HepG2 (cell line): ENCODE data around the gene TBC1D10A. TPM values are rescaled to one million over a fixed set of nuclear protein-coding genes. Genes with fewer than 3 reads are reported as not detected.

Source experiments
- ATAC-seq: fragments of 200-7000 bp; cut with Tn5 transposase; 3 replicates; pipeline ENCODE4 v1.9.1; 2020; ENCODE audit warnings: mild to moderate bottlenecking, moderate library complexity
- BruUV-seq: library from RNA; stranded (reverse); fragments of 400-500 nt; replicated peaks from 2 replicates; lab custom pipeline; 2021; lab: Mats Ljungman, UMichigan
- CTCF ChIA-PET: fragments of 300-600 bp; formaldehyde crosslinking; extraction: SDS; loops from one replicate; lab custom pipeline; 2021; ENCODE audit warnings: low total read pairs, inconsistent platforms, low intra/inter-chr PET ratio; lab: Yijun Ruan, JAX
- POLR2A ChIA-PET: fragments of 350-600 bp; sonication (Branson Sonifier 250); formaldehyde crosslinking; loops from one replicate; lab custom pipeline; 2020; ENCODE audit warnings: antibody characterized with exemption, inconsistent platforms; lab: Yijun Ruan, JAX
- DNase-seq: peaks from one replicate; pipeline ENCODE4 v3.0.0-alpha.2; 2015; ENCODE audit warnings: low spot score
- FAIRE-seq: peaks from 3 replicates; lab custom pipeline; 2011; peaks lifted over from hg19 to GRCh38; lab: Jason Lieb, UNC
- H2AFZ ChIP-seq: one replicate; pipeline ENCODE4 v1.6.1; 2011; ENCODE audit warnings: low read length, inconsistent platforms
- H3K27ac ChIP-seq: fragments of 300-600 bp; 3 replicates; pipeline ENCODE4 v1.8.0; 2011; ENCODE audit warnings: mixed run types, mild to moderate bottlenecking, mixed read lengths, low read length, inconsistent platforms; ENCODE audit not compliant: insufficient read depth; ENCODE audit errors: extremely low read length
- H3K27me3 ChIP-seq, 2 experiments: fragments of 200-600 bp in 1 of 2; 2 replicates in 1 of 2; 3 replicates in 1 of 2; pipeline versions ENCODE4 v1.6.0 to v1.8.0; 2011; ENCODE audit warnings: low read length in 2 of 2, mild to moderate bottlenecking in 2 of 2, moderate library complexity in 2 of 2, inconsistent platforms in 1 of 2; ENCODE audit not compliant: insufficient read depth in 2 of 2, control insufficient read depth in 1 of 2
- H3K36me3 ChIP-seq, 2 experiments: fragments of 200-600 bp in 1 of 2; replicated peaks in 1 of 2; 2 replicates in 1 of 2; 3 replicates in 1 of 2; pipeline versions ENCODE4 v1.5.1 to v1.8.0; 2011; ENCODE audit warnings: low read length in 2 of 2, inconsistent platforms in 1 of 2; ENCODE audit not compliant: insufficient read depth in 2 of 2, control insufficient read depth in 1 of 2
- H3K4me1 ChIP-seq: 2 replicates; pipeline ENCODE4 v1.5.1; 2012; ENCODE audit warnings: low read length, inconsistent platforms; ENCODE audit not compliant: insufficient read depth
- H3K4me2 ChIP-seq: 2 replicates; pipeline ENCODE4 v1.6.0; 2011; ENCODE audit warnings: low read depth, low read length, inconsistent platforms
- H3K4me3 ChIP-seq, 3 experiments: fragments of 200-600 bp in 1 of 3; sonication (generic), shearing (Covaris generic) in 1 of 3; replicated peaks in 1 of 3; 2 replicates each; pipeline ENCODE4 v1.5.1; 2011 to 2016; ENCODE audit warnings: low read length in 3 of 3, inconsistent platforms in 2 of 3, low read depth in 2 of 3, mild to moderate bottlenecking in 2 of 3, control low read depth in 1 of 3, mixed read lengths in 1 of 3; ENCODE audit not compliant: insufficient read depth in 1 of 3
- H3K79me2 ChIP-seq: one replicate; pipeline ENCODE4 v1.6.1; 2011; ENCODE audit warnings: low read length, inconsistent platforms; ENCODE audit not compliant: insufficient read depth
- H3K9ac ChIP-seq: 2 replicates; pipeline ENCODE4 v1.6.0; 2011; ENCODE audit warnings: mild to moderate bottlenecking, low read depth, low read length, inconsistent platforms; ENCODE audit not compliant: insufficient read depth
- H3K9me3 ChIP-seq: 2 replicates; pipeline ENCODE4 v1.5.1; 2012; ENCODE audit warnings: mild to moderate bottlenecking, low read length
- H4K20me1 ChIP-seq: 2 replicates; pipeline ENCODE4 v1.6.0; 2011; ENCODE audit warnings: inconsistent platforms, mild to moderate bottlenecking, low read length, moderate library complexity; ENCODE audit not compliant: insufficient read depth
- ATF5 ChIP-seq: sonication (generic); formaldehyde crosslinking; IDR thresholded peaks from 2 replicates; pipeline ENCODE4 v1.4.0; 2020; ENCODE audit warnings: mild to moderate bottlenecking, low read depth, missing genetic modification reagents
- BATF2 ChIP-seq: sonication (generic); formaldehyde crosslinking; IDR thresholded peaks from 2 replicates; pipeline ENCODE4 v1.8.0; 2022; ENCODE audit warnings: mild to moderate bottlenecking, missing genetic modification reagents, moderate library complexity
- FOXK1 ChIP-seq: sonication (generic); formaldehyde crosslinking; IDR thresholded peaks from 2 replicates; pipeline ENCODE4 v1.4.0; 2020; ENCODE audit warnings: low read depth, missing genetic modification reagents, borderline replicate concordance
- GFI1 ChIP-seq: sonication (generic); formaldehyde crosslinking; IDR thresholded peaks from 2 replicates; pipeline ENCODE4 v1.5.0; 2020; ENCODE audit warnings: missing genetic modification reagents, mild to moderate bottlenecking, borderline replicate concordance
- HDAC1 ChIP-seq: sonication (generic); formaldehyde crosslinking; IDR thresholded peaks from 2 replicates; pipeline ENCODE4 v1.5.1; 2020; ENCODE audit warnings: mild to moderate bottlenecking, missing genetic modification reagents
- HIVEP1 ChIP-seq: sonication (generic); formaldehyde crosslinking; IDR thresholded peaks from 2 replicates; pipeline ENCODE4 v1.4.0; 2020; ENCODE audit warnings: mild to moderate bottlenecking, missing genetic modification reagents
- HMGA1 ChIP-seq: sonication (generic); formaldehyde crosslinking; conservative IDR thresholded peaks from 2 replicates; pipeline ENCODE4 v1.4.0; 2020; ENCODE audit warnings: missing genetic modification reagents
- KLF9 ChIP-seq: IDR thresholded peaks from 2 replicates; pipeline ENCODE4 v1.6.1; 2016; ENCODE audit warnings: low read depth
- NFE2 ChIP-seq: sonication (generic); formaldehyde crosslinking; IDR thresholded peaks from 2 replicates; pipeline ENCODE4 v1.4.0; 2020; ENCODE audit warnings: missing genetic modification reagents
- ZNF556 ChIP-seq: sonication (generic); formaldehyde crosslinking; IDR thresholded peaks from 2 replicates; pipeline ENCODE4 v1.4.0; 2020; ENCODE audit warnings: mild to moderate bottlenecking, missing genetic modification reagents, borderline replicate concordance
- ZNF792 ChIP-seq: IDR thresholded peaks from 2 replicates; pipeline ENCODE4 v1.6.1; 2016
- WGBS: methylation state at CpG from one replicate; pipeline ENCODE4 v1.1.6; 2017; ENCODE audit warnings: low lambda C conversion rate; 5-methylcytosine and 5-hydroxymethylcytosine counted together
- in situ Hi-C: cut with HindIII; loops from 2 replicates; pipeline ENCODE4 v1.10.0; 2017; ENCODE audit warnings: low pct_unique_long_range_greater_than_20kb; ENCODE audit not compliant: extremely low pct_ligation_motif_present
- intact Hi-C: fragments of 100-400 bp; cut with micrococcal nuclease; formaldehyde crosslinking; loops from one replicate; pipeline ENCODE4 v1.10.0; 2022; ENCODE audit not compliant: unreplicated experiment
- polyA plus RNA-seq, 8 experiments: library from polyadenylated mRNA; depleted of rRNA in 3 of 8; stranded (reverse) in 7 of 8; unstranded in 1 of 8; fragments of >200 nt; fragmentation: Illumina TruSeq in 4 of 8; extraction: Trizol in 4 of 8; gene quantifications; 2 replicates each; pipeline versions ENCODE4 v1.2.1 to v1.2.3, GENCODE V29; 2011 to 2016; ENCODE audit warnings: low read depth in 4 of 8, missing spikeins in 1 of 8, mixed read lengths in 1 of 8; ENCODE audit not compliant: insufficient read depth in 1 of 8
- total RNA-seq, 5 experiments: library from RNA; depleted of rRNA; stranded (reverse); fragments of >200 nt; fragmentation: Illumina TruSeq; extraction: Trizol; gene quantifications; 2 replicates each; pipeline ENCODE4 v1.2.3, GENCODE V29; 2016; ENCODE audit warnings: low read depth in 1 of 5
- TF ChIP-seq, protein P1 (sequence below): sonication (generic); formaldehyde crosslinking; IDR thresholded peaks from 2 replicates; pipeline ENCODE4 v1.5.0; 2020; ENCODE audit warnings: missing genetic modification reagents

TBC1D10A gene
- total and polyA plus RNA-seq, 2 of the 13 experiments (the other 11 are each of a cell fraction or from before 2014, with no cell fraction given), result 4.2 to 4.9 TPM

- in situ Hi-C loops, result no loop called here
- POLR2A ChIA-PET, result interaction anchor here (1.2 kb wide), 1 partner anchor 61 kb away, joined by 3 read pairs; the partner anchor contains the start of genes CCDC157 and SF3A1
Measured at GRCh38 chr22:30295576-30295975, 31.2 kb downstream of the TBC1D10A start.

More at GRCh38 chr22:30295576-30295975, 31.2 kb downstream of the TBC1D10A start:
- CTCF ChIA-PET, result no interaction called here
- FAIRE-seq (no peak), ATAC-seq (no peak), DNase-seq (no peak)
- Histone ChIP-seq H3K79me2 (no peaks in the 10 kb centered on the region), H2AFZ (no peak overlapping the region), H3K9me3 (no peaks in the 10 kb centered on the region), H3K4me3 (no peak overlapping the region), H3K9ac (no peak overlapping the region), H3K27ac (no peak overlapping the region), H3K4me2 (no peak overlapping the region), H3K36me3 (peaks cover 6 to 15% of the 10 kb centered on the region in 2 experiments; a peak in 3 of 5 replicates), H4K20me1 (no peaks in the 10 kb centered on the region), H3K27me3 (no peaks in the 10 kb centered on the region), H3K4me1 (peaks cover 10% of the 10 kb centered on the region)
- BruUV-seq, result no TSS peak
- WGBS, result 90% methylated on average over 7 of the region's 7 CpGs
- intact Hi-C loops, result no loop called here
- TF ChIP-seq NFE2, result no peak
- TF ChIP-seq HMGA1 (CRISPR knock-in tag), result no peak
- TF ChIP-seq ATF5 (CRISPR knock-in tag), result no peak
- no peak for TF ChIP-seq KLF9 (CRISPR knock-in tag)
- TF ChIP-seq HDAC1 (CRISPR knock-in tag), result no peak
- no peak for TF ChIP-seq GFI1
- no peak for TF ChIP-seq BATF2
- TF ChIP-seq ZNF556, result no peak
- no peak for TF ChIP-seq ZNF792 (CRISPR knock-in tag)
- no peak for TF ChIP-seq FOXK1 (CRISPR knock-in tag)
- TF ChIP-seq, protein P1, sequence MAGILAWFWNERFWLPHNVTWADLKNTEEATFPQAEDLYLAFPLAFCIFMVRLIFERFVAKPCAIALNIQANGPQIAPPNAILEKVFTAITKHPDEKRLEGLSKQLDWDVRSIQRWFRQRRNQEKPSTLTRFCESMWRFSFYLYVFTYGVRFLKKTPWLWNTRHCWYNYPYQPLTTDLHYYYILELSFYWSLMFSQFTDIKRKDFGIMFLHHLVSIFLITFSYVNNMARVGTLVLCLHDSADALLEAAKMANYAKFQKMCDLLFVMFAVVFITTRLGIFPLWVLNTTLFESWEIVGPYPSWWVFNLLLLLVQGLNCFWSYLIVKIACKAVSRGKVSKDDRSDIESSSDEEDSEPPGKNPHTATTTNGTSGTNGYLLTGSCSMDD (CRISPR knock-in tag), result no peak
- TF ChIP-seq HIVEP1 (CRISPR knock-in tag), result no peak
- TF ChIP-seq, all 625 proteins: peak for 0
